Testis (tissue), 2 donors: ENCODE results near the gene SPDYE4.

Experiments used
- CTCF ChIP-seq, 3 experiments: fragments of 450-650 bp in 2 of 3; fragments of 200-600 bp in 1 of 3; sonication (generic) in 1 of 3; IDR thresholded peaks; one replicate each; pipeline ENCODE4 v1.5.1; 2016 to 2019; ENCODE audit warnings: antibody characterized with exemption in 3 of 3, mild to moderate bottlenecking in 2 of 3, moderate library complexity in 1 of 3
- POLR2A ChIP-seq: fragments of 450-650 bp; IDR thresholded peaks from one replicate; pipeline ENCODE4 v1.6.1; 2017; ENCODE audit warnings: antibody characterized with exemption, mild to moderate bottlenecking, moderate library complexity

- no peak for TF ChIP-seq POLR2A
- no peak for TF ChIP-seq CTCF (IDR thresholded peaks at IDR 0.05)
These were observed 29.4 kb downstream of the SPDYE4 start for GRCh38 chr17:8728971-8729370.
